ENCODE measurements around the gene SH3RF3.

The SH3RF3 gene

DNA sequence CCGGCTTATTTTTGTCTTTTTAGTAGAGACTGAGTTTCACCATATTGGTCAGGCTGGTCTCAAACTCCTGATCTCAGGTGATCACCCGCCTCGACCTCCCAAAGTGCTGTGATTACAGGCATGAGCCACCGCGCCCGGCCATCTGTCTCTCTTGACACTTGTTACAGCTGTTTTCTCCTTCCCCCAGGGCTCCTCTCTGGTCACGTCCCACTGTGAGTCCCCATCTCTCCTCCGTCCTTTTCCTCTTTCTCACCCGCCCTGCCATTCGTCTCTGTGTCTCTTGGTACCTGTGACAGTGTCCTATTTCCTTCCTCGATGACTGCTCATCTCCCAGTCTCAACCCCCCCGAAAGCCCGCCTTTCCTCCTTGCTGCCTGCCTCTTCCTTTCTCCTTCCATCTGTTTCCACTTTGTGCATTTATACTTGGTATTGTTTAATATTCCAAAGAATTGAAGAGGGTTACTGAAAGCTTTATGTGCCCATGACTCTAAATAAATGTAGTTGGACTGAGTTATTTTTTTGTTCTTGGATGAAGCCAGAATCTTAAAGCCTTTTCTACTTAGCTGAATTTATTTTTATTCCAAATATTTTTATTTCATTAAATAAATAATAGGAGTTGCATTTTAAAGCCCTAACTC, 241.5 kb downstream of the SH3RF3 start:
- H3K4me2 ChIP-seq (ENCODE audit: low read length, poor library complexity, severe bottlenecking), result no peak overlapping the region
- no peak overlapping the region for H3K4me3 ChIP-seq (ENCODE audit: insufficient read depth in 1 of 2, low read depth in 1 of 2, low read length in 2 of 2)
- no peak for DNase-seq
- peaks cover 9% of the 10 kb centered on the region for H3K79me1 ChIP-seq (replicated peaks; ENCODE audit: low read length, poor library complexity, severe bottlenecking)
- no peak overlapping the region for H3K9ac ChIP-seq (ENCODE audit: low read length)
- WGBS, result 96% methylated on average over 12 of the region's 13 CpGs
- H3K23ac ChIP-seq (ENCODE audit: low read length in 2 of 2), result no peak overlapping the region
- H2AK5ac ChIP-seq (ENCODE audit: low read length, severe bottlenecking), result no peak overlapping the region
- H2BK12ac ChIP-seq (ENCODE audit: low read length in 2 of 2), result no peak overlapping the region
- H2BK120ac ChIP-seq (ENCODE audit: low read depth, low read length), result no peak overlapping the region
- H3K4me1 ChIP-seq (ENCODE audit: control insufficient read depth, insufficient read depth, low read depth, low read length), result no peaks in the 10 kb centered on the region
- no peaks in the 10 kb centered on the region for H3K9me3 ChIP-seq (ENCODE audit: control insufficient read depth, low read length)
- no peak overlapping the region for H2BK5ac ChIP-seq (ENCODE audit: low read depth, low read length, poor library complexity, severe bottlenecking)
- H3K4ac ChIP-seq (ENCODE audit: low read depth in 1 of 2, low read length in 2 of 2), result no peak overlapping the region
- peaks cover 34% of the 10 kb centered on the region in 2 experiments for H3K36me3 ChIP-seq (ENCODE audit: control insufficient read depth in 1 of 2, insufficient read depth in 2 of 2, low read depth in 1 of 2, low read length in 2 of 2)
- no peak overlapping the region for H2BK15ac ChIP-seq (ENCODE audit: low read depth, poor library complexity, severe bottlenecking)
- no peak overlapping the region for H4K8ac ChIP-seq (ENCODE audit: low read length)
- H3K27me3 ChIP-seq (ENCODE audit: control insufficient read depth in 1 of 2, insufficient read depth in 1 of 2, low read length in 2 of 2), result no peaks in the 10 kb centered on the region
- H3K14ac ChIP-seq (ENCODE audit: low read length in 2 of 2), result no peak overlapping the region
- no peak overlapping the region for H2AFZ ChIP-seq (ENCODE audit: low read depth, low read length)
- H3K27ac ChIP-seq (ENCODE audit: low read length, poor library complexity, severe bottlenecking), result no peak overlapping the region
- H3K18ac ChIP-seq (ENCODE audit: low read depth in 1 of 2, low read length in 2 of 2), result no peak overlapping the region
- H4K91ac ChIP-seq (ENCODE audit: low read length), result no peak overlapping the region

DNA sequence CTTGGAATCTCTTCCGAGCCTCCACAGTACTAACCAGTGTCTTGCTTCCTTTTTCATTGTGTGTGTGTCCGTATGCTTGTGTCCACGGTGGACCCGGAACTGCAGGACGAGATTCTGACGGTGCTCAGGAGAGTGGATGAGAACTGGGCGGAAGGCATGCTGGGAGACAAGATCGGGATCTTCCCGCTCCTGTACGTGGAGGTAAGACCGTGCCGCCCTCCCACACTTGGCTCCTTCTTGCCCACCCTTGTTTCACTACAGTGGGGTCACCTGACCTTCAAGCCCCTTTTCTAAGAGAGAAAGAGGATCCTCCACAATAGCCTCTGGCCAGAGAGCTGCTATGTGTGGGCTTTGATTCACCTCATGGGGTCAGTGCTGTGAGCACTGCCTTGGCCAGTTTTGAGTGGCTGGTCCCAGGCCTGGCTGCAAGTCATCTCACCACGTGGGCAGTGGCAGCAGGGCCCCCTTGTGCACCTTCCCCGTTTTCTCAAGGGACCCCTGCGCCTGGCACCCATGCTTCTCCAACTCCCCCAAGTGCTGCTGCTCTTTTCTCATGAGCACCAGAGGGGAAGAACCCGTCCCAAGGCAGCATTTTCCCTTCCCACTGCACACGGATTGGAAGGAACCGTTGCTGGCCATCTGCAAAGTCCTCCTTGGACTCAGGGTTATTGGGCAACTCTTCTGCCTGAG, 242.6 kb downstream of the SH3RF3 start:
- Histone ChIP-seq H4K91ac (ENCODE audit: low read length) (no peak overlapping the region), H3K23ac (ENCODE audit: low read length in 2 of 2) (no peak overlapping the region), H3K4ac (ENCODE audit: low read depth in 1 of 2, low read length in 2 of 2) (no peak overlapping the region)

DNA sequence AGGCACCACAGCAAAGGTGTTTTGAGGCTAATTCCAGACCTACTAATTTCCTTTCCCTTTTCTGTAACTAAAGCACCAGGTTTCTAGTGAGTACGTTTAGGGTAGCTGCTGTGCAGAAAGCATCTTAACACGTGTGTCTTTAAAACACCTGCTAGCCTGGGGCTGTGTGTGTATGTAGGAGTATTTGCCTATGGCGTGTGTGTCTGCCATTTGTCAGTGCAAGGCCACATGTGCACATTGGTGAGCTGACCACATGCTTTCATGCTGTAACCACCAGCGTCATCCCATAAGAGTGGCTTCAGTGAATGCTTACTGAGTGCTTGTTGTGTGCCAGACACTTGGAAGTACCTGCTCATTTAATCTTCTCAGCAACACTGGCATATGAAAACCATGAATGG, 243.2 kb downstream of the SH3RF3 start:
- peaks cover 34 to 38% of the 10 kb centered on the region in 2 experiments for H3K36me3 ChIP-seq (ENCODE audit: control insufficient read depth in 1 of 2, insufficient read depth in 2 of 2, low read depth in 1 of 2, low read length in 2 of 2)
- no peak overlapping the region for H3K4ac ChIP-seq (ENCODE audit: low read depth in 1 of 2, low read length in 2 of 2)
- H3K9ac ChIP-seq (ENCODE audit: low read length), result no peak overlapping the region
- no peak overlapping the region for H3K14ac ChIP-seq (ENCODE audit: low read length in 2 of 2)
- H2BK12ac ChIP-seq (ENCODE audit: low read length in 2 of 2), result no peak overlapping the region
- H2BK5ac ChIP-seq (ENCODE audit: low read depth, low read length, poor library complexity, severe bottlenecking), result no peak overlapping the region
- H4K8ac ChIP-seq (ENCODE audit: low read length), result no peak overlapping the region
- no peaks in the 10 kb centered on the region for H3K9me3 ChIP-seq (ENCODE audit: control insufficient read depth, low read length)
- H3K4me2 ChIP-seq (ENCODE audit: low read length, poor library complexity, severe bottlenecking), result no peak overlapping the region
- H2BK15ac ChIP-seq (ENCODE audit: low read depth, poor library complexity, severe bottlenecking), result no peak overlapping the region
- no peaks in the 10 kb centered on the region for H3K27me3 ChIP-seq (ENCODE audit: control insufficient read depth in 1 of 2, insufficient read depth in 1 of 2, low read length in 2 of 2)
- H2AFZ ChIP-seq (ENCODE audit: low read depth, low read length), result no peak overlapping the region
- H3K18ac ChIP-seq (ENCODE audit: low read depth in 1 of 2, low read length in 2 of 2), result no peak overlapping the region
- peaks cover 8% of the 10 kb centered on the region for H3K79me1 ChIP-seq (replicated peaks; ENCODE audit: low read length, poor library complexity, severe bottlenecking)
- no peak overlapping the region for H4K91ac ChIP-seq (ENCODE audit: low read length)
- H3K23ac ChIP-seq (ENCODE audit: low read length in 2 of 2), result no peak overlapping the region
- no peak for DNase-seq
- no peak overlapping the region for H2BK120ac ChIP-seq (ENCODE audit: low read depth, low read length)
- H2AK5ac ChIP-seq (ENCODE audit: low read length, severe bottlenecking), result no peak overlapping the region
- H3K27ac ChIP-seq (ENCODE audit: low read length, poor library complexity, severe bottlenecking), result no peak overlapping the region
- peaks cover 4% of the 10 kb centered on the region for H3K4me1 ChIP-seq (ENCODE audit: control insufficient read depth, insufficient read depth, low read depth, low read length)
- H3K4me3 ChIP-seq (ENCODE audit: insufficient read depth in 1 of 2, low read depth in 1 of 2, low read length in 2 of 2), result no peak overlapping the region
- WGBS, result 96% methylated on average over 4 of the region's 4 CpGs

More for the DNA sequence above, 242.6 kb downstream of the SH3RF3 start:
- H2BK5ac ChIP-seq (ENCODE audit: low read depth, low read length, poor library complexity, severe bottlenecking), result no peak overlapping the region
- no peak overlapping the region for H2AK5ac ChIP-seq (ENCODE audit: low read length, severe bottlenecking)
- no peak overlapping the region for H2BK12ac ChIP-seq (ENCODE audit: low read length in 2 of 2)
- H3K79me1 ChIP-seq (replicated peaks; ENCODE audit: low read length, poor library complexity, severe bottlenecking), result peaks cover 8% of the 10 kb centered on the region
- H3K4me1 ChIP-seq (ENCODE audit: control insufficient read depth, insufficient read depth, low read depth, low read length), result peaks cover 4% of the 10 kb centered on the region
- no peak overlapping the region for H2BK15ac ChIP-seq (ENCODE audit: low read depth, poor library complexity, severe bottlenecking)
- no peaks in the 10 kb centered on the region for H3K9me3 ChIP-seq (ENCODE audit: control insufficient read depth, low read length)
- H4K8ac ChIP-seq (ENCODE audit: low read length), result no peak overlapping the region
- no peak overlapping the region for H3K4me2 ChIP-seq (ENCODE audit: low read length, poor library complexity, severe bottlenecking)
- H3K9ac ChIP-seq (ENCODE audit: low read length), result no peak overlapping the region
- H3K36me3 ChIP-seq (ENCODE audit: control insufficient read depth in 1 of 2, insufficient read depth in 2 of 2, low read depth in 1 of 2, low read length in 2 of 2), result peaks cover 34 to 38% of the 10 kb centered on the region in 2 experiments
- H3K27me3 ChIP-seq (ENCODE audit: control insufficient read depth in 1 of 2, insufficient read depth in 1 of 2, low read length in 2 of 2), result no peaks in the 10 kb centered on the region
- no peak overlapping the region for H3K4me3 ChIP-seq (ENCODE audit: insufficient read depth in 1 of 2, low read depth in 1 of 2, low read length in 2 of 2)
- H3K14ac ChIP-seq (ENCODE audit: low read length in 2 of 2), result no peak overlapping the region
- WGBS, result 89% methylated on average over 18 of the region's 18 CpGs
- H2AFZ ChIP-seq (ENCODE audit: low read depth, low read length), result no peak overlapping the region
- no peak overlapping the region for H3K18ac ChIP-seq (ENCODE audit: low read depth in 1 of 2, low read length in 2 of 2)
- no peak overlapping the region for H3K27ac ChIP-seq (ENCODE audit: low read length, poor library complexity, severe bottlenecking)
- H2BK120ac ChIP-seq (ENCODE audit: low read depth, low read length), result no peak overlapping the region
- DNase-seq, result no peak

DNA sequence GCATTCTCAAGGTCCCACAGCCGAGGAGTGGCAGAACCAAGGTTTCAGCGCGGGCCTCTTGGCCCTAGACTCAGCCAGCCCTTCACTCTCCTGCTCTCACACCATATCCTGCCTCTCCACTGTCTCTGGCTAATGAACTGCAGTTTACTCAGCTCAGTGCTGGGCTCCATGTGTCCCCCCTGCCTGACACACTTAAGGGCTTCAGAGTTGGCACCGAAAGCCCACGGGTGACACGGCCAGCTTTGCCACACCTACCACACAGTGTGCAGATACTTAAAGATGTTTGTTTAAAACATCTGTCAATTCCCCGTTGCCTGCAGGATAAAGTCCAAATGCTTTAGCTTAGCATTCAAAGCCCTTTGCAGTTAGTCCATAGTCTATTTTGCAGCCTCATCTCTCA, 243.6 kb downstream of the SH3RF3 start:
- peaks cover 34 to 38% of the 10 kb centered on the region in 2 experiments for H3K36me3 ChIP-seq (ENCODE audit: control insufficient read depth in 1 of 2, insufficient read depth in 2 of 2, low read depth in 1 of 2, low read length in 2 of 2)
- H2AK5ac ChIP-seq (ENCODE audit: low read length, severe bottlenecking), result no peak overlapping the region
- no peak overlapping the region for H3K18ac ChIP-seq (ENCODE audit: low read depth in 1 of 2, low read length in 2 of 2)
- H3K4me3 ChIP-seq (ENCODE audit: insufficient read depth in 1 of 2, low read depth in 1 of 2, low read length in 2 of 2), result no peak overlapping the region
- H3K79me1 ChIP-seq (replicated peaks; ENCODE audit: low read length, poor library complexity, severe bottlenecking), result peaks cover 8% of the 10 kb centered on the region
- H3K9me3 ChIP-seq (ENCODE audit: control insufficient read depth, low read length), result no peaks in the 10 kb centered on the region
- no peak overlapping the region for H4K8ac ChIP-seq (ENCODE audit: low read length)
- peaks cover 4% of the 10 kb centered on the region for H3K4me1 ChIP-seq (ENCODE audit: control insufficient read depth, insufficient read depth, low read depth, low read length)
- H3K4ac ChIP-seq (ENCODE audit: low read depth in 1 of 2, low read length in 2 of 2), result no peak overlapping the region
- no peak overlapping the region for H3K14ac ChIP-seq (ENCODE audit: low read length in 2 of 2)
- H3K27ac ChIP-seq (ENCODE audit: low read length, poor library complexity, severe bottlenecking), result no peak overlapping the region
- no peak overlapping the region for H3K4me2 ChIP-seq (ENCODE audit: low read length, poor library complexity, severe bottlenecking)
- WGBS, result 87% methylated on average over 7 of the region's 7 CpGs
- H2BK120ac ChIP-seq (ENCODE audit: low read depth, low read length), result no peak overlapping the region
- no peak overlapping the region for H2AFZ ChIP-seq (ENCODE audit: low read depth, low read length)
- H2BK12ac ChIP-seq (ENCODE audit: low read length in 2 of 2), result no peak overlapping the region
- H3K27me3 ChIP-seq (ENCODE audit: control insufficient read depth in 1 of 2, insufficient read depth in 1 of 2, low read length in 2 of 2), result no peaks in the 10 kb centered on the region
- no peak overlapping the region for H2BK15ac ChIP-seq (ENCODE audit: low read depth, poor library complexity, severe bottlenecking)
- H3K9ac ChIP-seq (ENCODE audit: low read length), result no peak overlapping the region
- no peak for DNase-seq
- H2BK5ac ChIP-seq (ENCODE audit: low read depth, low read length, poor library complexity, severe bottlenecking), result no peak overlapping the region
- no peak overlapping the region for H4K91ac ChIP-seq (ENCODE audit: low read length)
- no peak overlapping the region for H3K23ac ChIP-seq (ENCODE audit: low read length in 2 of 2)

All from mesenchymal stem cell (in vitro differentiated cells and primary cell).